Measurements from ENCODE around the gene NDOR1.

The NDOR1 gene

DNA sequence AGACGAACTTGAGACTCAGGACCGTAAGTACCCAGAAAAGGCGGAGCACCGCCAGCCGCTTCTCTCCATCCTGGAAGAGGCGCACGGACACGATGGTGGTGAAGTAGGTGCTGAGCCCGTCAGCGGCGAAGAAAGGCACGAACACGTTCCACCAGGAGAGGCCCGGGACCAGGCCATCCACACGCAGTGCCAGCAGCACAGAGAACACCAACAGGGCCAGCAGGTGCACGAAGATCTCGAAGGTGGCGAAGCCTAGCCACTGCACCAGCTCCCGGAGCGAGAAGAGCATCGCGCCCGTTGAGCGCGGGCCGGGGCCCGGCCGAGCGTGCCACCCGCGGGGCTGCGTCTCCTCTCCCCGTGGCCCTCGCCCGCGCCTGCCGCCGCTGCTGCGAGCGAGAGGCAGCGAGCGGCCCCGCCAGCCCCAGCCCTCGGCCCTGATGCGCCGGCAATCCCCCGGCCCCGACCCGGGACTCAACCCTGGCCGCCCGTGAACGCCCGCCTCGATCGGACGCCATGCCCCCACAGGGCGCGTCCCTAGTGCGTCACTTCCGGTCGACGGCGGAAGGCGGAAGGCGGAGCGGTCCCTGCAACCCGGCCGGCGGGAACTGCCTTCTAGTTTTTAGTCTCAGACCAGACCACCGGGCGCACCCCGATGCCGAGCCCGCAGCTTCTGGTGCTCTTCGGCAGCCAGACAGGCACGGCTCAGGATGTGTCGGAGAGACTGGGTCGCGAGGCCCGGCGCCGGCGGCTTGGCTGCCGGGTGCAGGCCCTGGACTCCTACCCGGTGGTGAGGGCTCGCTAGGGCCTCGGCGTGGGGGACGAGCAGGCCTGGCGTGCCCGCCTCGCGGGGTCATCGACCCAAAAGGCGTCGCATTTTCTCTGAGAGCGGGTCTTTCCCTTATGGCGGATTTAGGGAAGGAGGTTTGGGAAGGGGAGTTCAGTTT lies at the start of gene NDOR1, which contains the start of gene TMEM203:
Gene NDOR1 (plus strand): TSS at position 575 of the 944 bp plus-strand sequence. CDS start 78 bp downstream, at position 653.
Gene TMEM203 (minus strand): TSS at position 523 of the 944 bp plus-strand sequence. CDS start 234 bp downstream, at position 289.
- peak; percentile 98 for DNase-seq

- DNase-seq: peak; percentile 83
Observed at GRCh38 chr9:137156567-137157375, 48.7 kb upstream of the NDOR1 start.

- DNase-seq: no peak
Observed at GRCh38 chr9:137157618-137158415, 47.7 kb upstream of the NDOR1 start.

- no peak for DNase-seq
Observed at GRCh38 chr9:137158625-137159024, 46.9 kb upstream of the NDOR1 start.

- no peak for DNase-seq
Observed at GRCh38 chr9:137159105-137160053, 46.1 kb upstream of the NDOR1 start.

DNA sequence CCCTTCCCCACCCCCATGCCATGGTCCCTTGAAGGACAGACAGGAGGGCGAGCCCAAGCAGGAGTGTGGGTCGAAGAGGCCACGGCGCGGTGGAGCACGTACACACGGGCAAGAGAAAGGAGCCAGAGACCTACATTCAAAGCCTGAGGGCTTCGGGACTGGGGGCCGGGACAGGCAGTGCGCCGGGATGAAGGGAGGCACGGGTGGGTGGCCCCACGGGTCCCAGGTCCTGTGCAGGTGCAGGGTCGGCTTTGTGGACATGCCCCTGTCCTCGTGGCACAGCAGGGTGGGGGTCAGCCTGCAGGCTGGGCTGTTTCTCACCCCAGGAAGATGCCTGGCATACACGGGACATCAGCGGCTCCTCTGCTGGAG lies 45.5 kb upstream of the NDOR1 start:
- DNase-seq: no peak

DNA sequence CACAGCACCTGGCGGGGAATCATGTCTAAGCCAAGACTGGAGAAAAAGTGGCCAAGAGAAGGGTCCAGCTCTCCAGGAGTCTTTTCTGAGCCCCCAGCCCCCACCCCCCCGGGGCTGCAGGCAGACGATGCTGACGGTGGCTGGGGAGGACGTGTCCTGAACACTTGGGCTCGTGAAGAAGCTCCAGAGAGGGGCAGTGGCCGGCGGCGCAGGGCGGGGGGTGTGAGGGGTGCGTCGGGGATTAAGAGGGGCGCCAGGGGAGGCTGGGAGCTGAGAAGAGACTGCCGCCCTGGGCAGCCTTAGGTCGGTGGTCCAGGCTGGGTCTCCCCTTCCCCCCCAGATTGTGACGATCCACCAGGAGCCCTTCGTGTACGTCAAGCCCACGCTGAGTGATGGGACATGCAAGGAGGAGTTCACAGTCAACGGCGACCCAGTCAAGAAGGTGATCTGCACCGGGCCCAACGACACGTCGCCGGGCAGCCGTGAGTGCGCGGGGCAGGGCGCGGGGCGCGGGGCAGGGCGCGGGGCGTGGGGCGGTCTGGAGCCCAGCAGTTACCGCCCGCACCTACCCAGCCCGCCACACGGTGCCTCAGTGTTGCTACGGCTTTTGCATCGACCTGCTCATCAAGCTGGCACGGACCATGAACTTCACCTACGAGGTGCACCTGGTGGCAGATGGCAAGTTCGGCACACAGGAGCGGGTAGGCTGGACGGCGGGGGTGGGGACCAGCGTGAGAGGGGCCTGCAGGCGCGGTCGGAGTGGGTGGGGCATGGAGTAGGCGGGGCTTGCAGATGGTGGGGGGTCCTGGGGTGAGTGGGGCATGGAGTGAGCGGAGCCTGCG lies 44.6 kb upstream of the NDOR1 start:
- DNase-seq: no peak

DNA sequence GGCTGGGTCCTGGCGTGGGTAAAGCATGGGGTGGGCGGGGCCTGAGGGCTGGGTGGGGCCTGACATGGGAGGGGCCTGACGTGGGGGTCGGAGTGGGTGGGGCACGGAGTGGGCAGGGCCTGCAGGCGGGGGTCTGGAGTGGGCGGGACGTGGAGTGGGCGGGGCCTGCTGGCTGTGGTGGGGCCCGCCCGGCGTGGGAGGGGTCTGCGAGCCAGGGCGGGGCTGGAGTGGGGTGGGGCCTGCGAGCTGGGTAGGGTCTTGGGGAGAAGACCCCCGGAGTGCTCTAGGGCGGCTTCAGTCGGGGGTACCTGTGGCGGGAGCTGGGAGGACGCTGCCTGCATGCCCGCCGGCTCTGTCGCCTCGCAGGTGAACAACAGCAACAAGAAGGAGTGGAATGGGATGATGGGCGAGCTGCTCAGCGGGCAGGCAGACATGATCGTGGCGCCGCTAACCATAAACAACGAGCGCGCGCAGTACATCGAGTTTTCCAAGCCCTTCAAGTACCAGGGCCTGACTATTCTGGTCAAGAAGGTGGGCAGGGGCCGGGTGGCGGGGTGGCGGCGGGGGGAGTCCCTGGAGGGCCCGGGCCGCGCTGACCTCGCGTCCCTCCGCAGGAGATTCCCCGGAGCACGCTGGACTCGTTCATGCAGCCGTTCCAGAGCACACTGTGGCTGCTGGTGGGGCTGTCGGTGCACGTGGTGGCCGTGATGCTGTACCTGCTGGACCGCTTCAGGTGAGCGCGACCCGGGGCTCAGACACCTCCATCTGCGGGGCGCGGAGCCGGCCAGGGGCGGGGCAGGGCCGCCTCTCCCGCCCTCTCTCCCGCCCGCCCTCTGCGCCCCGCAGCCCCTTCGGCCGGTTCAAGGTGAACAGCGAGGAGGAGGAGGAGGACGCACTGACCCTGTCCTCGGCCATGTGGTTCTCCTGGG lies 43.7 kb upstream of the NDOR1 start:
- DNase-seq: no peak

GRCh38 chr9:137162505-137163364 lies 42.8 kb upstream of the NDOR1 start:
- DNase-seq: no peak

- no peak for DNase-seq
Observed at GRCh38 chr9:137163365-137163715, 42.2 kb upstream of the NDOR1 start.

DNA sequence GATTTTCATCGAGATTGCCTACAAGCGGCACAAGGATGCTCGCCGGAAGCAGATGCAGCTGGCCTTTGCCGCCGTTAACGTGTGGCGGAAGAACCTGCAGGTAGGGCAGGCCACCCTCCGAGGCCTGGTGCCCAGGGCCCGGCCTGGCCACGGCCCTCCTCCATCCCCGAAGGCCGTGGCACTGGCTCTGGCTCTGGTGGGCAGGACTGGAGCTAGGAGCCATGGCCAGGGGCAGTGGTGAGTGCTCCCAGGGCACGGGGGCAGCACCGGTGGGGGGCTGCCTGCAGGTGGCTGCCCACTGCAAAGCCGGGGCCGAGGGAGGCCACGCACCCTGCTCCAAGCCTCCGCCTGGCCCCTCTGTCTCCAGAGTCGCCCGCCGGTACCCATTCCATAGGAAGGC lies 41.7 kb upstream of the NDOR1 start:
- DNase-seq: no peak

GRCh38 chr9:137164370-137165249 lies 40.9 kb upstream of the NDOR1 start:
- DNase-seq: no peak

- no peak for DNase-seq
Observed at GRCh38 chr9:137165250-137165836, 40.2 kb upstream of the NDOR1 start.

DNA sequence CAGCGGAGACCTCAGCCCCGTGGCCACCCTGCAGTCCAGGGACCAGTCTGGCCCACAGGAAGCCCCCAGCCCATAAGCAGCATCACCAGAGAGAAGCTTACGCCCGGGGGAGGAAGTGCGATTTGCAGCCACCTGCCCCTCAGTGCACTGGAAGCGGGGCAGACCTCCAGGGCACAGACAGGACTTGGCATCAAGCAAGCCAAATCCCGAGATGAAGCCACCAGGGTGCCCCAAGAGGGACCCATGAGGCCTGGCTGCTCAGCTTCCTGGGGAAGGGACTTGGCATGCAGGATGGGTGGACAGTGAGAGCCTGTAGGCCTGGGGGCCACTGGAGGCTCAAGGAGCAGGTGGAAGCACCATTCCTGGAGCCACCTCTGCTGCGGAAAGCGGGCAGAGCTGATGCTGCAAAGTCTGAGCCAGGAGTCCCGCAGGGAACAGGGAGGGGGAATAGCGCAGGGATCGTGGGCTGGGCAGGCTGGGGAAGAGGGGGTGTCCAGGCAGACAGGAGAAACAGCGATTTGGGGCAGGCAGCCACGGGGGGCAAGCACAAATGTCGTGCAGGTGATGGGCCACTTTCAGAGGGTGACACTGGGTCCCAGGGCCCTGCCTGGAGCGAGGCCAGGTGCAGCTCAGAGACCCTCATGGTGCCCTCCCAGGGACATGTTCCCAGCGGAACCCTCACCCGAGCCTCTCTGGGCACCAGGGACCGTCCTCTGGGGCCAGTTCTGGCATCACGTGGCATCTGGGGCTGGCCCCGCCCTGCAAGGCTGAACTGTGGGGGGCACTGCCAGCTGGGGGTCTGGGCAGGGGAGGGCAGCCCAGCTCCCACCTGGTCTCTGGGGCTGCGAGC lies 38.9 kb upstream of the NDOR1 start:
- DNase-seq: no peak

DNA sequence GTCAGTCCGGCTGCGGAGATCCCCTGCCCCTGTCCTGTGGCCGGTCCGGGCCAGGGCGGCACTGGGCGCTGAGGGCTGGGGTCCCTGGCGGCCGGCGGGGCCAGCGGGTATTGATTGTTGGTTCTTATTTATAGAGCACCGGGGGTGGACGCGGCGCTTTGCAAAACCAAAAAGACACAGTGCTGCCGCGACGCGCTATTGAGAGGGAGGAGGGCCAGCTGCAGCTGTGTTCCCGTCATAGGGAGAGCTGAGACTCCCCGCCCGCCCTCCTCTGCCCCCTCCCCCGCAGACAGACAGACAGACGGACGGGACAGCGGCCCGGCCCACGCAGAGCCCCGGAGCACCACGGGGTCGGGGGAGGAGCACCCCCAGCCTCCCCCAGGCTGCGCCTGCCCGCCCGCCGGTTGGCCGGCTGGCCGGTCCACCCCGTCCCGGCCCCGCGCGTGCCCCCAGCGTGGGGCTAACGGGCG lies 38.2 kb upstream of the NDOR1 start:
- no peak for DNase-seq
